A549 (cell line): ENCODE results near the gene EME2. TPM values are rescaled to one million over a fixed set of nuclear protein-coding genes. Genes with fewer than 3 reads are reported as not detected.

Source experiments
- ATAC-seq, 2 experiments: fragments of 200-7000 bp in 1 of 2; fragments of >200 bp in 1 of 2; cut with Nextera tagmentation in 1 of 2; cut with Tn5 transposase in 1 of 2; 3 replicates each; pipeline versions ENCODE4 v1.8.0 to v1.9.1; 2018 to 2020; ENCODE audit warnings: mild to moderate bottlenecking in 1 of 2, moderate library complexity in 1 of 2
- CTCF ChIA-PET: fragments of 300-600 bp; sonication (Branson Sonifier 250); formaldehyde crosslinking; extraction: SDS; loops from one replicate; lab custom pipeline; 2021; ENCODE audit warnings: antibody characterized with exemption, inconsistent platforms; lab: Yijun Ruan, JAX
- POLR2A ChIA-PET: fragments of 350-600 bp; formaldehyde crosslinking; extraction: SDS; loops from one replicate; lab custom pipeline; 2021; ENCODE audit warnings: antibody characterized with exemption, inconsistent platforms; lab: Yijun Ruan, JAX
- DNase-seq, 2 experiments: peaks; one replicate each; pipeline versions ENCODE4 v3.0.0 to v3.0.0-alpha.2; 2011 to 2016; ENCODE audit warnings: low read depth in 1 of 2, low spot score in 1 of 2
- FAIRE-seq: peaks from 2 replicates; lab custom pipeline; 2011; peaks lifted over from hg19 to GRCh38; lab: Jason Lieb, UNC
- H3K27ac ChIP-seq, 2 experiments: fragments of >200 bp; sonication (Bioruptor Twin); formaldehyde crosslinking; 3 replicates each; pipeline ENCODE4 v1.5.1; 2016 to 2017
- H3K4me1 ChIP-seq: fragments of >200 bp; sonication (Bioruptor Twin); formaldehyde crosslinking; 3 replicates; pipeline ENCODE4 v1.6.1; 2016
- H3K4me2 ChIP-seq: fragments of >200 bp; sonication (Bioruptor Twin); formaldehyde crosslinking; 3 replicates; pipeline ENCODE4 v1.6.1; 2016
- H3K4me3 ChIP-seq: fragments of >200 bp; sonication (Bioruptor Twin); formaldehyde crosslinking; 3 replicates; pipeline ENCODE4 v1.5.1; 2016
- H3K9me3 ChIP-seq: fragments of >200 bp; sonication (Bioruptor Twin); formaldehyde crosslinking; 3 replicates; pipeline ENCODE4 v1.6.1; 2016
- BCL3 ChIP-seq: fragments of >200 bp; sonication (Bioruptor Twin); formaldehyde crosslinking; IDR thresholded peaks from 3 replicates; pipeline ENCODE4 v1.6.1; 2016
- CHD4 ChIP-seq: fragments of 200-600 bp; sonication (generic); IDR thresholded peaks from 2 replicates; pipeline ENCODE4 v1.6.1; 2016; ENCODE audit warnings: antibody characterized with exemption, mild to moderate bottlenecking, borderline replicate concordance
- CTCF ChIP-seq: fragments of >200 bp; sonication (Bioruptor Twin); formaldehyde crosslinking; IDR thresholded peaks from 3 replicates; pipeline ENCODE4 v1.5.1; 2016
- EHMT2 ChIP-seq: fragments of 200-600 bp; sonication (generic); IDR thresholded peaks from 2 replicates; pipeline ENCODE4 v1.6.1; 2016; ENCODE audit warnings: antibody characterized with exemption, low read depth, mild to moderate bottlenecking, moderate library complexity
- ESRRA ChIP-seq: fragments of 150-350 bp; IDR thresholded peaks from 2 replicates; pipeline ENCODE4 v1.6.1; 2014; ENCODE audit warnings: mild to moderate bottlenecking, low read length, borderline replicate concordance
- GATA3 ChIP-seq: IDR thresholded peaks from 2 replicates; pipeline ENCODE4 v1.6.1; 2012; ENCODE audit warnings: borderline replicate concordance
- HDAC2 ChIP-seq: fragments of 200-600 bp; sonication (generic); IDR thresholded peaks from 2 replicates; pipeline ENCODE4 v1.6.1; 2016
- HEYL ChIP-seq: fragments of 250-450 bp; sonication (Bioruptor Pico); IDR thresholded peaks from 2 replicates; pipeline ENCODE4 v1.8.0; 2021; ENCODE audit warnings: mild to moderate bottlenecking, moderate library complexity
- KDM1A ChIP-seq: fragments of 200-600 bp; sonication (generic); IDR thresholded peaks from 2 replicates; pipeline ENCODE4 v1.6.1; 2016; ENCODE audit warnings: low read depth, mild to moderate bottlenecking
- KDM5A ChIP-seq: fragments of 200-600 bp; sonication (generic); IDR thresholded peaks from 2 replicates; pipeline ENCODE4 v1.6.1; 2016; ENCODE audit warnings: antibody characterized with exemption, mild to moderate bottlenecking
- MAFK ChIP-seq: fragments of 450-650 bp; IDR thresholded peaks from 2 replicates; pipeline ENCODE4 v1.6.1; 2014; ENCODE audit not compliant: partially characterized antibody
- NFE2L2 ChIP-seq: fragments of 150-350 bp; conservative IDR thresholded peaks from 2 replicates; pipeline ENCODE4 v1.6.1; 2014; ENCODE audit warnings: low read length
- NR3C1 ChIP-seq: fragments of >200 bp; sonication (Bioruptor Twin); formaldehyde crosslinking; IDR thresholded peaks from 3 replicates; pipeline ENCODE4 v1.6.1; 2017
- PBX3 ChIP-seq: IDR thresholded peaks from 2 replicates; pipeline ENCODE4 v1.6.1; 2012
- RAD21 ChIP-seq, 2 experiments: fragments of >200 bp in 1 of 2; sonication (Bioruptor Twin) in 1 of 2; formaldehyde crosslinking in 1 of 2; IDR thresholded peaks in 1 of 2; conservative IDR thresholded peaks in 1 of 2; 2 replicates in 1 of 2; 3 replicates in 1 of 2; pipeline ENCODE4 v1.6.1; 2012 to 2018; ENCODE audit warnings: inconsistent platforms in 1 of 2
- RARB ChIP-seq: fragments of 250-450 bp; sonication (Bioruptor Pico); IDR thresholded peaks from 2 replicates; pipeline ENCODE4 v1.8.0; 2021; ENCODE audit warnings: mild to moderate bottlenecking, moderate library complexity
- SMC3 ChIP-seq: fragments of >200 bp; sonication (Bioruptor Twin); formaldehyde crosslinking; IDR thresholded peaks from 3 replicates; pipeline ENCODE4 v1.6.1; 2018; ENCODE audit warnings: inconsistent platforms
- SREBF2 ChIP-seq: fragments of 450-650 bp; IDR thresholded peaks from 2 replicates; pipeline ENCODE4 v1.6.1; 2014; ENCODE audit warnings: mild to moderate bottlenecking, moderate library complexity
- ZC3H11A ChIP-seq: fragments of 450-650 bp; IDR thresholded peaks from 2 replicates; pipeline ENCODE4 v1.6.1; 2014; ENCODE audit warnings: antibody characterized with exemption, mild to moderate bottlenecking
- ZFP36 ChIP-seq: fragments of 450-650 bp; IDR thresholded peaks from 2 replicates; pipeline ENCODE4 v1.6.1; 2014; ENCODE audit warnings: borderline replicate concordance; ENCODE audit not compliant: partially characterized antibody
- ZSCAN20 ChIP-seq: fragments of 250-450 bp; sonication (Bioruptor Pico); IDR thresholded peaks from 2 replicates; pipeline ENCODE4 v1.8.0; 2022; ENCODE audit warnings: mild to moderate bottlenecking, moderate library complexity
- WGBS: methylation state at CpG from one replicate; pipeline ENCODE4 v1.1.6; 2017; ENCODE audit errors: missing lambda C conversion rate; 5-methylcytosine and 5-hydroxymethylcytosine counted together
- polyA plus RNA-seq, 4 experiments: library from polyadenylated mRNA; depleted of rRNA in 3 of 4; stranded (reverse); fragments of >200 nt; fragmentation: RNase III in 1 of 4; extraction: RNeasy Plus Mini Kit Qiagen cat#74134 plus additional on column Dnase treatment in 1 of 4; gene quantifications; 2 replicates in 3 of 4; 3 replicates in 1 of 4; pipeline ENCODE4 v1.2.3, GENCODE V29; 2011 to 2017
- small RNA-seq, 6 experiments: library from RNA; depleted of rRNA; stranded (forward); fragments of <200 nt; gene quantifications; one replicate each; pipeline ENCODE3, GENCODE V24; 2012

The EME2 gene
- polyA plus RNA-seq, 2 of the 4 experiments (the other 2 are of a cell fraction), result 2.9 to 16.5 TPM

- H3K4me3 ChIP-seq, result no peak overlapping the region
- H3K27ac ChIP-seq, result no peak overlapping the region
- H3K4me1 ChIP-seq, result peaks cover 13% of the 10 kb centered on the region
- DNase-seq (peak; percentile 60 to 70), ATAC-seq (peak in 1 of 2 experiments; percentile 33; a peak in 2 of 6 replicates), FAIRE-seq (no peak)
- POLR2A ChIA-PET, result no interaction called here
- no peak overlapping the region for H3K4me2 ChIP-seq
- no peaks in the 10 kb centered on the region for H3K9me3 ChIP-seq
- WGBS, result 47% methylated on average over 9 of the region's 9 CpGs
- no peak for TF ChIP-seq KDM1A
- TF ChIP-seq ZSCAN20 (CRISPR knock-in tag), result no peak
- TF ChIP-seq NFE2L2, result no peak
- TF ChIP-seq SMC3, result peak; percentile 16; the same call in 1 of the 3 replicates
- no peak for TF ChIP-seq MAFK
- TF ChIP-seq RAD21 (conservative IDR thresholded peaks at IDR 0.05 in 1 of 2, IDR thresholded peaks at IDR 0.05 in 1 of 2), result peak; percentile 32 to 60; a peak in 3 of 5 replicates
- TF ChIP-seq HDAC2, result no peak
- TF ChIP-seq GATA3, result no peak
- TF ChIP-seq CTCF, result peak; percentile 25; the same call in 2 of the 3 replicates
- TF ChIP-seq ESRRA, result no peak
- no peak for TF ChIP-seq PBX3
- TF ChIP-seq, all 56 proteins: peak for 3
- CTCF ChIA-PET, result interaction anchor here (0.7 to 1.7 kb wide), 6 partner anchors 11 to 65 kb away, joined by 3 to 7 read pairs (median 5); partner anchors contain the start of genes IGFALS and NME3
These were observed 51.2 kb downstream of the EME2 start for GRCh38 chr16:1823821-1824220.

- ChIA-PET CTCF (interaction anchor here (1.1 to 1.2 kb wide), 2 partner anchors 12 to 139 kb away, joined by 3 to 5 read pairs; partner anchors contain the start of gene RPS2), POLR2A (no interaction called here)
- WGBS, result 79% methylated on average over 15 of the region's 15 CpGs
- peak overlapping the region; percentile 98 for H3K4me2 ChIP-seq
- peak overlapping the region; percentile 67 for H3K4me3 ChIP-seq
- no peak overlapping the region for H3K27ac ChIP-seq
- peaks cover 22% of the 10 kb centered on the region for H3K4me1 ChIP-seq
- no peaks in the 10 kb centered on the region for H3K9me3 ChIP-seq
- TF ChIP-seq ZSCAN20 (CRISPR knock-in tag) (no peak), RARB (no peak), RAD21 (conservative IDR thresholded peaks at IDR 0.05 in 1 of 2, IDR thresholded peaks at IDR 0.05 in 1 of 2) (no peak), EHMT2 (no peak), NR3C1 (no peak), ZFP36 (no peak), CHD4 (no peak), BCL3 (no peak), HEYL (CRISPR knock-in tag) (no peak), KDM5A (no peak), ZC3H11A (no peak), ESRRA (no peak), SREBF2 (no peak)
- no peak for DNase-seq
- no peak for ATAC-seq
- no peak for FAIRE-seq
These were observed 52.8 kb downstream of the EME2 start for GRCh38 chr16:1825381-1825863.

Small RNA genes within 50 kb of the gene (small RNA-seq; reads per million reads assigned to genes)
- 0 to 5.4 (median 1.3) reads per million in 6 experiments for gene MIR3177

Other genes starting within 250 kb of the EME2 start
- not detected in 2 replicates for gene TMEM204, start 239.1 kb upstream of the EME2 start, polyA plus RNA-seq (2011; rRNA removed)
- not detected in 3 replicates for gene TMEM204, start 239.1 kb upstream of the EME2 start, polyA plus RNA-seq (2017; fragmentation: RNase III; extraction: RNeasy Plus Mini Kit Qiagen cat#74134 plus additional on column Dnase treatment)
- gene IFT140, start 160.7 kb upstream of the EME2 start, polyA plus RNA-seq (2011; rRNA removed), result 6.8 and 6.9 TPM in 2 replicates
- 11.1 to 14.4 TPM (median 13.7 TPM) in 3 replicates for gene IFT140, start 160.7 kb upstream of the EME2 start, polyA plus RNA-seq (2017; fragmentation: RNase III; extraction: RNeasy Plus Mini Kit Qiagen cat#74134 plus additional on column Dnase treatment)
- gene CRAMP1, start 160.4 kb upstream of the EME2 start, polyA plus RNA-seq (2011; rRNA removed), result 6.5 and 8.6 TPM in 2 replicates
- gene CRAMP1, start 160.4 kb upstream of the EME2 start, polyA plus RNA-seq (2017; fragmentation: RNase III; extraction: RNeasy Plus Mini Kit Qiagen cat#74134 plus additional on column Dnase treatment), result 8.6 to 9.1 TPM (median 9.1 TPM) in 3 replicates
- 91.6 and 97.6 TPM in 2 replicates for gene JPT2, start 94.5 kb upstream of the EME2 start, polyA plus RNA-seq (2011; rRNA removed)
- 139 to 156 TPM (median 150 TPM) in 3 replicates for gene JPT2, start 94.5 kb upstream of the EME2 start, polyA plus RNA-seq (2017; fragmentation: RNase III; extraction: RNeasy Plus Mini Kit Qiagen cat#74134 plus additional on column Dnase treatment)
- 12.0 and 13.4 TPM in 2 replicates for gene MAPK8IP3, start 66.6 kb upstream of the EME2 start, polyA plus RNA-seq (2011; rRNA removed)
- 48.2 to 55.1 TPM (median 53.3 TPM) in 3 replicates for gene MAPK8IP3, start 66.6 kb upstream of the EME2 start, polyA plus RNA-seq (2017; fragmentation: RNase III; extraction: RNeasy Plus Mini Kit Qiagen cat#74134 plus additional on column Dnase treatment)
- gene NME3, start 1.3 kb upstream of the EME2 start, polyA plus RNA-seq (2011; rRNA removed), result 15.2 and 15.7 TPM in 2 replicates
- 46.4 to 59.2 TPM (median 49.9 TPM) in 3 replicates for gene NME3, start 1.3 kb upstream of the EME2 start, polyA plus RNA-seq (2017; fragmentation: RNase III; extraction: RNeasy Plus Mini Kit Qiagen cat#74134 plus additional on column Dnase treatment)
- 105 and 118 TPM in 2 replicates for gene MRPS34, start 324 bp downstream of the EME2 start, polyA plus RNA-seq (2011; rRNA removed)
- 210 to 220 TPM (median 214 TPM) in 3 replicates for gene MRPS34, start 324 bp downstream of the EME2 start, polyA plus RNA-seq (2017; fragmentation: RNase III; extraction: RNeasy Plus Mini Kit Qiagen cat#74134 plus additional on column Dnase treatment)
- 9.2 and 10.6 TPM in 2 replicates for gene SPSB3, start 9.8 kb downstream of the EME2 start, polyA plus RNA-seq (2011; rRNA removed)
- gene SPSB3, start 9.8 kb downstream of the EME2 start, polyA plus RNA-seq (2017; fragmentation: RNase III; extraction: RNeasy Plus Mini Kit Qiagen cat#74134 plus additional on column Dnase treatment), result 10.6 to 17.3 TPM (median 14.6 TPM) in 3 replicates
- gene NUBP2, start 10.2 kb downstream of the EME2 start, polyA plus RNA-seq (2011; rRNA removed), result 21.9 and 24.7 TPM in 2 replicates
- 58.9 to 65.3 TPM (median 60.7 TPM) in 3 replicates for gene NUBP2, start 10.2 kb downstream of the EME2 start, polyA plus RNA-seq (2017; fragmentation: RNase III; extraction: RNeasy Plus Mini Kit Qiagen cat#74134 plus additional on column Dnase treatment)
- gene IGFALS, start 20.9 kb downstream of the EME2 start, polyA plus RNA-seq (2011; rRNA removed), result 0.08 TPM in 1 of 2 replicates, not detected in the other
- gene IGFALS, start 20.9 kb downstream of the EME2 start, polyA plus RNA-seq (2017; fragmentation: RNase III; extraction: RNeasy Plus Mini Kit Qiagen cat#74134 plus additional on column Dnase treatment), result 0.05 to 0.08 TPM in 2 of 3 replicates, not detected in the other
- gene HAGH, start 54.0 kb downstream of the EME2 start, polyA plus RNA-seq (2011; rRNA removed), result 27.2 and 34.9 TPM in 2 replicates
- gene HAGH, start 54.0 kb downstream of the EME2 start, polyA plus RNA-seq (2017; fragmentation: RNase III; extraction: RNeasy Plus Mini Kit Qiagen cat#74134 plus additional on column Dnase treatment), result 58.7 to 66.4 TPM (median 59.8 TPM) in 3 replicates
- 30.2 and 30.6 TPM in 2 replicates for gene FAHD1, start 54.4 kb downstream of the EME2 start, polyA plus RNA-seq (2011; rRNA removed)
- gene FAHD1, start 54.4 kb downstream of the EME2 start, polyA plus RNA-seq (2017; fragmentation: RNase III; extraction: RNeasy Plus Mini Kit Qiagen cat#74134 plus additional on column Dnase treatment), result 63.2 to 68.4 TPM (median 64.5 TPM) in 3 replicates
- gene MEIOB, start 99.4 kb downstream of the EME2 start, polyA plus RNA-seq (2011; rRNA removed), result 7.5 and 9.1 TPM in 2 replicates
- 2.9 to 3.5 TPM (median 2.9 TPM) in 3 replicates for gene MEIOB, start 99.4 kb downstream of the EME2 start, polyA plus RNA-seq (2017; fragmentation: RNase III; extraction: RNeasy Plus Mini Kit Qiagen cat#74134 plus additional on column Dnase treatment)
- 1.1 and 1.5 TPM in 2 replicates for gene HS3ST6, start 145.6 kb downstream of the EME2 start, polyA plus RNA-seq (2011; rRNA removed)
- 1.4 to 2.6 TPM (median 2.0 TPM) in 3 replicates for gene HS3ST6, start 145.6 kb downstream of the EME2 start, polyA plus RNA-seq (2017; fragmentation: RNase III; extraction: RNeasy Plus Mini Kit Qiagen cat#74134 plus additional on column Dnase treatment)
- gene MSRB1, start 170.4 kb downstream of the EME2 start, polyA plus RNA-seq (2011; rRNA removed), result 27.7 and 34.4 TPM in 2 replicates
- 27.7 to 38.4 TPM (median 37.5 TPM) in 3 replicates for gene MSRB1, start 170.4 kb downstream of the EME2 start, polyA plus RNA-seq (2017; fragmentation: RNase III; extraction: RNeasy Plus Mini Kit Qiagen cat#74134 plus additional on column Dnase treatment)
- not detected in 2 replicates for gene RPL3L, start 181.9 kb downstream of the EME2 start, polyA plus RNA-seq (2011; rRNA removed)
- gene RPL3L, start 181.9 kb downstream of the EME2 start, polyA plus RNA-seq (2017; fragmentation: RNase III; extraction: RNeasy Plus Mini Kit Qiagen cat#74134 plus additional on column Dnase treatment), result 0.20 TPM in 1 of 3 replicates, not detected in the others
- 151 and 198 TPM in 2 replicates for gene NDUFB10, start 186.7 kb downstream of the EME2 start, polyA plus RNA-seq (2011; rRNA removed)
- 367 to 410 TPM (median 389 TPM) in 3 replicates for gene NDUFB10, start 186.7 kb downstream of the EME2 start, polyA plus RNA-seq (2017; fragmentation: RNase III; extraction: RNeasy Plus Mini Kit Qiagen cat#74134 plus additional on column Dnase treatment)
- 2,621 and 3,507 TPM in 2 replicates for gene RPS2, start 192.0 kb downstream of the EME2 start, polyA plus RNA-seq (2011; rRNA removed)
- 3,378 to 3,689 TPM (median 3,626 TPM) in 3 replicates for gene RPS2, start 192.0 kb downstream of the EME2 start, polyA plus RNA-seq (2017; fragmentation: RNase III; extraction: RNeasy Plus Mini Kit Qiagen cat#74134 plus additional on column Dnase treatment)
- not detected in 2 replicates for gene RNF151, start 194.0 kb downstream of the EME2 start, polyA plus RNA-seq (2011; rRNA removed)
- gene RNF151, start 194.0 kb downstream of the EME2 start, polyA plus RNA-seq (2017; fragmentation: RNase III; extraction: RNeasy Plus Mini Kit Qiagen cat#74134 plus additional on column Dnase treatment), result not detected in 3 replicates
- gene TBL3, start 199.2 kb downstream of the EME2 start, polyA plus RNA-seq (2011; rRNA removed), result 21.9 and 25.9 TPM in 2 replicates
- 41.9 to 45.0 TPM (median 42.8 TPM) in 3 replicates for gene TBL3, start 199.2 kb downstream of the EME2 start, polyA plus RNA-seq (2017; fragmentation: RNase III; extraction: RNeasy Plus Mini Kit Qiagen cat#74134 plus additional on column Dnase treatment)
- gene NOXO1, start 208.7 kb downstream of the EME2 start, polyA plus RNA-seq (2011; rRNA removed), result not detected in 2 replicates
- gene NOXO1, start 208.7 kb downstream of the EME2 start, polyA plus RNA-seq (2017; fragmentation: RNase III; extraction: RNeasy Plus Mini Kit Qiagen cat#74134 plus additional on column Dnase treatment), result 0.25 to 0.32 TPM (median 0.26 TPM) in 3 replicates
- gene GFER, start 211.4 kb downstream of the EME2 start, polyA plus RNA-seq (2011; rRNA removed), result 11.9 and 12.9 TPM in 2 replicates
- gene GFER, start 211.4 kb downstream of the EME2 start, polyA plus RNA-seq (2017; fragmentation: RNase III; extraction: RNeasy Plus Mini Kit Qiagen cat#74134 plus additional on column Dnase treatment), result 33.9 to 34.9 TPM (median 34.8 TPM) in 3 replicates
- gene SYNGR3, start 217.2 kb downstream of the EME2 start, polyA plus RNA-seq (2011; rRNA removed), result 4.9 and 5.7 TPM in 2 replicates
- 4.1 to 5.0 TPM (median 4.4 TPM) in 3 replicates for gene SYNGR3, start 217.2 kb downstream of the EME2 start, polyA plus RNA-seq (2017; fragmentation: RNase III; extraction: RNeasy Plus Mini Kit Qiagen cat#74134 plus additional on column Dnase treatment)
- gene ZNF598, start 237.0 kb downstream of the EME2 start, polyA plus RNA-seq (2011; rRNA removed), result 15.3 and 17.7 TPM in 2 replicates
- 32.7 to 35.0 TPM (median 33.8 TPM) in 3 replicates for gene ZNF598, start 237.0 kb downstream of the EME2 start, polyA plus RNA-seq (2017; fragmentation: RNase III; extraction: RNeasy Plus Mini Kit Qiagen cat#74134 plus additional on column Dnase treatment)
- gene NPW, start 247.0 kb downstream of the EME2 start, polyA plus RNA-seq (2011; rRNA removed), result 0.13 and 0.26 TPM in 2 replicates
- 1.0 to 1.6 TPM (median 1.2 TPM) in 3 replicates for gene NPW, start 247.0 kb downstream of the EME2 start, polyA plus RNA-seq (2017; fragmentation: RNase III; extraction: RNeasy Plus Mini Kit Qiagen cat#74134 plus additional on column Dnase treatment)